ENCODE results near the gene NUP88.

NUP88 gene
- total RNA-seq, result 75.3 to 104 (median 84.6) reads per million in 3 donors

DNA sequence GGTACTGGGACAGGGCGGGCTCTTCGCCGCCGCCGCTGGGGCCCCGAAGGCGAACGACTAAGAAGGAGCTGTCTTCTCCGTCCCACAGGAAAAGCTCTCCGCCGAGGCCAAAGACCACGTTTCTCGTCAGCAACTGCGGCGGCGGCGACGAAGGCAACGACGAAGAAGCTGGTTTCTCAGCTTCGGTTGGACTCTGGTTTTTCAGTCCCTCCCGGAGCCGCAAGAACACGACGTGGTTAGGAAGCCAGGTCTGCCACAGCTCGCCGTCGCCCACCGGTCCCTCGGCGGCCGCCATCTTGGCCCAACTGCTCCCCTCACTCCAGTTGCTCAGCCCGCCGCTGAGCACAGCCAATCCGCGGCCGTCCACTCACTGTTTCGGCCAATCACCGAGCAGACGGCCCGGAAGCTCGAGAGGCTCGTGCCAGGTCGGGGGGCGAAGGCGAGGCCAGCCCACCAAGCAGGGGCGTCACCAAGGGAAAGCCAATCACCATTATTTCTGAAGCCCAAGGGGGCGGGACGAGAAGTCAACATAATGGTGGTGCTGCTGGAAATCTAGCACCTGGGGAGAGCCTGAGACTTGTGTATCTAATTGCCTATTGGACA, at the start of gene NUP88:
Gene NUP88 (minus strand): TSS at position 307 of the 603 bp plus-strand sequence. CDS start 12 bp downstream, at position 295.
- DNase-seq, result peak; percentile 93 to 95 (median 93)
- Histone ChIP-seq H3K4me3 (ENCODE audit: insufficient read depth, low read depth, low read length, poor library complexity, severe bottlenecking) (peak within 1 kb of the TSS; percentile 78), H3K4me1 (ENCODE audit: control insufficient read depth, insufficient read depth, low read length, poor library complexity, severe bottlenecking) (peaks cover 6% of the 10 kb centered on the region), H3K9me3 (ENCODE audit: control insufficient read depth, low read length) (no peaks in the 10 kb centered on the region), H3K27ac (ENCODE audit: insufficient read depth, low read length, poor library complexity, severe bottlenecking) (peak within 1 kb of the TSS; percentile 94), H3K27me3 (replicated peaks; ENCODE audit: control insufficient read depth, insufficient read depth, low read length, poor library complexity, severe bottlenecking) (no peaks in the 10 kb centered on the region), H3K36me3 (ENCODE audit: control insufficient read depth, insufficient read depth, low read length) (peaks cover 46% of the 10 kb centered on the region)

DNA sequence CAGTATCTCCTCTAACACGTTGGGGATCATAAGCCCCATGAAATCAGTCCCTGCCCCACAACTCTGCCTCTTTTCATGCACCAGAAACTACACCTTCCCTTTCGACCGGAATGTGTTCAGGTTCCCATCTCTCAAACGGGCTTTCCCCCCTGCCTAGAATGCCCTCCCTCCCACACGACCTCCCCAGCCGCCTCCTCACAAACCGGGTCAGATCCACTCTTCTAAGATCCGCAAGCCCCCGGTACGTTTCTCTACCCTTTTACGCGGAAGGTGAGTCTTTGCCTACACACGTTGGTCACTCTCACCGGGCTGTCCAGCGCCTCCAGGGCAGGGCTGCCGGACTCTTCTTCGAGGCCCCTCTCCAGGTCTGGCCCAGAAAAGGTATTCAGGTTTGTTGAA, 48.6 kb upstream of the NUP88 start:
- no peaks in the 10 kb centered on the region for H3K27me3 ChIP-seq (replicated peaks; ENCODE audit: control insufficient read depth, insufficient read depth, low read length, poor library complexity, severe bottlenecking)
- H3K9me3 ChIP-seq (ENCODE audit: control insufficient read depth, low read length), result no peaks in the 10 kb centered on the region
- no peak overlapping the region for H3K27ac ChIP-seq (ENCODE audit: insufficient read depth, low read length, poor library complexity, severe bottlenecking)
- peaks cover 4% of the 10 kb centered on the region for H3K36me3 ChIP-seq (ENCODE audit: control insufficient read depth, insufficient read depth, low read length)
- no peak for DNase-seq
- peak overlapping the region; percentile 69 for H3K4me3 ChIP-seq (ENCODE audit: insufficient read depth, low read depth, low read length, poor library complexity, severe bottlenecking)
- H3K4me1 ChIP-seq (ENCODE audit: control insufficient read depth, insufficient read depth, low read length, poor library complexity, severe bottlenecking), result peaks cover 6% of the 10 kb centered on the region

DNA sequence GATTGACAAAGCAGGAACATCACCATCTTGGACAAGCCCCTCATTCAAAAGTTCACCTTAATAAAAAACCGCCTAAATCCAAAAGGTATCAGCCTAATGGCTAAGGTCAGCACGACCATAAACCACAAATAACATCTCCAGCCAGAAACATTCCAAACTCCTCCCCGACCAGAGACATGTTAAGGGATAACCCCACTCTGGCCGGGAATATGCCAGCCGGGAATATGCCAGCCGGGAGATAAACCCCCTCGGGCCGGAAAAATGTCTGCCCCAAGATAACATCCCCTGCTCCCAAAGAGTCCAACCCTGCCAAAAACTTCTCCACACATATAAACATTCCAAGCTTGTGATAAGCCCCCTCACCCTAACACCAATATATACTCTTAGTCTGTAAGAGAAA, 48.0 kb upstream of the NUP88 start:
- H3K36me3 ChIP-seq (ENCODE audit: control insufficient read depth, insufficient read depth, low read length), result peaks cover 6% of the 10 kb centered on the region
- no peak for DNase-seq
- H3K27me3 ChIP-seq (replicated peaks; ENCODE audit: control insufficient read depth, insufficient read depth, low read length, poor library complexity, severe bottlenecking), result no peaks in the 10 kb centered on the region
- peaks cover 6% of the 10 kb centered on the region for H3K4me1 ChIP-seq (ENCODE audit: control insufficient read depth, insufficient read depth, low read length, poor library complexity, severe bottlenecking)
- H3K9me3 ChIP-seq (ENCODE audit: control insufficient read depth, low read length), result no peaks in the 10 kb centered on the region
- peak overlapping the region; percentile 69 for H3K4me3 ChIP-seq (ENCODE audit: insufficient read depth, low read depth, low read length, poor library complexity, severe bottlenecking)
- H3K27ac ChIP-seq (ENCODE audit: insufficient read depth, low read length, poor library complexity, severe bottlenecking), result no peak overlapping the region

DNA sequence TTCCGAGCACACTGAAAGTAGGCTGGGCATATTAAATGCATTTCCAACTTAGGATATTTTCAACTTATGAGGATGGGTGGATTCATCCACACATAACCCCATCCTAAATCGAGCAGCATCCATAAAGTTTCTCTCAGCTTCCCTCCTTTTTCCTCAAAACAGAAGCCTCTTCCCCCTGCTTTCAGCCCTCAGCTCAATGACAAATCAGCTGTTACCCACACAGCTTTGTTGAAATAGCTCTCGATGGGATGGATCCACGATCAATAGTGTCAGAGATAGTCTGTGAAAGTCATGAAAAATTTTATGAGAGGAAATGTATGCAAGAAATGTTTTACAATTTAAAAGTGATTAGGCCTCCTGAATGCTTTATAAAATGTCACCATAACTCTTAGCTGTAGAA, 46.8 kb upstream of the NUP88 start:
- Histone ChIP-seq H3K27ac (ENCODE audit: insufficient read depth, low read length, poor library complexity, severe bottlenecking) (no peak overlapping the region), H3K9me3 (ENCODE audit: control insufficient read depth, low read length) (no peaks in the 10 kb centered on the region), H3K4me1 (ENCODE audit: control insufficient read depth, insufficient read depth, low read length, poor library complexity, severe bottlenecking) (peaks cover 6% of the 10 kb centered on the region), H3K4me3 (ENCODE audit: insufficient read depth, low read depth, low read length, poor library complexity, severe bottlenecking) (no peak overlapping the region), H3K27me3 (replicated peaks; ENCODE audit: control insufficient read depth, insufficient read depth, low read length, poor library complexity, severe bottlenecking) (no peaks in the 10 kb centered on the region), H3K36me3 (ENCODE audit: control insufficient read depth, insufficient read depth, low read length) (peaks cover 3% of the 10 kb centered on the region)
- no peak for DNase-seq

DNA sequence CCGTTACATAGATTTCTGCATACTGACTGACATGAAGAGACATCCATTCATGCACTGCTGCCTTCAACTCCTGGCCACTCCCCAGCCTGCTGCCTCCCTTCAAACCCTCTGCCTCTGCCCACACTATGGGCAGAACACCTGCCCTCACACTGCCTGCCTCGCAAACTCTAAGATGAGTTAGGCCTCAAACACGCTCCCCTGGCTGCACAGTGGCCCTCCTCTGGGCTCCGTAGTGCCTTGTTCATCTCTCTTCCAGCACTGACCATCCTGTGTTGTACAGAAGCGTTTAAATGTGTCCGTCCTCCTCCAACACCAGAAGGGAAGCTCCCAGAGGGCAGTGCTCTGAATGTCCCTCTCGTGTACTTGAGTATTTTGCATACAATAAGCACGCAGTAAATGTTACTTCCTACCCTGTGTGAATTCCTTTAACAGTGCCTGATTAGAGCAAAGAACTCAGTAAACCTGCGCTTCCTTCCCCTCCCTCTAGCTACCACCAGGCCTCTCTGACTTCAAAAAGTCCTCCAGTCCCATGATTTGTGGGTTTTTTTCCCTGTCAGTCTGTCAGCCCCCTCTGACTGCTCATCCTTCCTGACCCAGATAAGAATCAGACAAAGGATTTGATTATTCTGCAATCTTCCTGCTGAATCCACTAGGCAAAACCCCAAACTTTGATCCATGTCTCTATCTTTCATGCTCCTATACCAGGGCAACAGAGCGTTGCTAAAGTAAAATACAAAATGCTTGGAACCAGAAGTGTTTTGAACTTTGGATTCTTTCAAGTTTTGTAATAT, 45.5 kb upstream of the NUP88 start:
- DNase-seq, result no peak
- no peak overlapping the region for H3K27ac ChIP-seq (ENCODE audit: insufficient read depth, low read length, poor library complexity, severe bottlenecking)
- peaks cover 8% of the 10 kb centered on the region for H3K36me3 ChIP-seq (ENCODE audit: control insufficient read depth, insufficient read depth, low read length)
- no peaks in the 10 kb centered on the region for H3K27me3 ChIP-seq (replicated peaks; ENCODE audit: control insufficient read depth, insufficient read depth, low read length, poor library complexity, severe bottlenecking)
- no peak overlapping the region for H3K4me3 ChIP-seq (ENCODE audit: insufficient read depth, low read depth, low read length, poor library complexity, severe bottlenecking)
- H3K4me1 ChIP-seq (ENCODE audit: control insufficient read depth, insufficient read depth, low read length, poor library complexity, severe bottlenecking), result peaks cover 6% of the 10 kb centered on the region
- H3K9me3 ChIP-seq (ENCODE audit: control insufficient read depth, low read length), result no peaks in the 10 kb centered on the region

DNA sequence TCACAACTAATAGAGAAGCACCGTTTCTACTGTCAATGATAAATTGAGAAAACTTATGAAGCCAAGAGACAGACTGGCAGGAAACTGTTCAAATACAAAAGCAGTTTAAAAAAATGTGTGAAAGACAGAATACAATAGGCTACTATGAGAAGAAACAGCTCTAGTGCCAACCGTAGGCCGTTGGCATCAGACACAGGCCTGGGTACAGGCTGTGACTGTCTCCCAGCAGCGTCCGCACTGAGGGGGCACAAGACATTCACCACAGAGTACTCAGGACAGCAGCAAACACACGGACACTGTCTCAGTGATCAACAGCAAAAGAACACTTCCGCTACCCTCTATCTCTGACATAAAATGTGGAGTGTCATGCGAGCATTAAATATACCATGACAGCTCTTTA, 27.3 kb upstream of the NUP88 start:
- no peak for DNase-seq
- Histone ChIP-seq H3K9me3 (ENCODE audit: control insufficient read depth, low read length) (no peaks in the 10 kb centered on the region), H3K4me3 (ENCODE audit: insufficient read depth, low read depth, low read length, poor library complexity, severe bottlenecking) (no peak overlapping the region), H3K27me3 (replicated peaks; ENCODE audit: control insufficient read depth, insufficient read depth, low read length, poor library complexity, severe bottlenecking) (no peaks in the 10 kb centered on the region), H3K36me3 (ENCODE audit: control insufficient read depth, insufficient read depth, low read length) (peaks cover 34% of the 10 kb centered on the region), H3K27ac (ENCODE audit: insufficient read depth, low read length, poor library complexity, severe bottlenecking) (no peak overlapping the region), H3K4me1 (ENCODE audit: control insufficient read depth, insufficient read depth, low read length, poor library complexity, severe bottlenecking) (no peaks in the 10 kb centered on the region)

DNA sequence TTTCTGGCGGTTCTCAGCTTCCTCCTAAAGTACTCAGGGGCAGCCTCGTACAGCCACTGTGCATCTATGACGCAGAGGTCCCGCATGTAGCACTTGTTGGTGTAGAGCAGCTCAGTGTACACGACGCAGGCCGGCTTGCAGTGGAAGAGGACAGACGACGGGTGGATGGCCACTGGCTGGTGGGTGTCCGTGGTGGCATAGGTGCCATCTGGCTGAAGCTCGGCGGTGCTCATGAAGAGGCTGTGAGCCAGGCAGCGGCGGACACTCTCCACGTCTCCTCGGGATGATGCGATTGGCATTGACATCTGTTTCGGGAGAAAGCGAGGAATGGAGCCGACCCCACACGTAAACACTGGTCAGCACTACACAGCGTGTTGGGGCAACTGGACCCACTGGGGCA, 24.7 kb upstream of the NUP88 start:
- no peaks in the 10 kb centered on the region for H3K9me3 ChIP-seq (ENCODE audit: control insufficient read depth, low read length)
- no peaks in the 10 kb centered on the region for H3K27me3 ChIP-seq (replicated peaks; ENCODE audit: control insufficient read depth, insufficient read depth, low read length, poor library complexity, severe bottlenecking)
- no peak overlapping the region for H3K4me3 ChIP-seq (ENCODE audit: insufficient read depth, low read depth, low read length, poor library complexity, severe bottlenecking)
- H3K36me3 ChIP-seq (ENCODE audit: control insufficient read depth, insufficient read depth, low read length), result peaks cover 31% of the 10 kb centered on the region
- H3K4me1 ChIP-seq (ENCODE audit: control insufficient read depth, insufficient read depth, low read length, poor library complexity, severe bottlenecking), result peaks cover 4% of the 10 kb centered on the region
- no peak overlapping the region for H3K27ac ChIP-seq (ENCODE audit: insufficient read depth, low read length, poor library complexity, severe bottlenecking)
- no peak for DNase-seq

DNA sequence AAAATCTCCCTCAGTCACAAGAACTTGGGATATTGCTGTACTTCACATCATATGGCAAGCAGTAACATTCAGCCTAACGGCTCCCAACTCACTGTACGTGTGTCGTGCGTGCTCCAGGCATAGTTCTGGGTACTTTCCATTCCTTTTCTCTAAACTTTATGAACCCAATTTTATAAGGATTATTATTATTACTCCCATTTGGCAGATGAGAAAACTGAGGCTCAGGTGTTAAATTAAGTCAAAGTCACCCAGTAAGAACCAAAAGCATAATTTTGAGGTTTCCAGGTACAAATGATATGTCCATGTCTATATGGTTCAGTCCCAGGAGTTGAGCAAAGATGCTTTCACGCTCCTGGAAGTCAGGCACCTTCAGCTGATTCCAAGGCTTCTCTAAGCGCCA, 24.3 kb upstream of the NUP88 start:
- no peak for DNase-seq
- H3K4me3 ChIP-seq (ENCODE audit: insufficient read depth, low read depth, low read length, poor library complexity, severe bottlenecking), result no peak overlapping the region
- H3K36me3 ChIP-seq (ENCODE audit: control insufficient read depth, insufficient read depth, low read length), result peaks cover 31% of the 10 kb centered on the region
- H3K27ac ChIP-seq (ENCODE audit: insufficient read depth, low read length, poor library complexity, severe bottlenecking), result no peak overlapping the region
- no peaks in the 10 kb centered on the region for H3K9me3 ChIP-seq (ENCODE audit: control insufficient read depth, low read length)
- H3K4me1 ChIP-seq (ENCODE audit: control insufficient read depth, insufficient read depth, low read length, poor library complexity, severe bottlenecking), result peaks cover 4% of the 10 kb centered on the region
- no peaks in the 10 kb centered on the region for H3K27me3 ChIP-seq (replicated peaks; ENCODE audit: control insufficient read depth, insufficient read depth, low read length, poor library complexity, severe bottlenecking)

DNA sequence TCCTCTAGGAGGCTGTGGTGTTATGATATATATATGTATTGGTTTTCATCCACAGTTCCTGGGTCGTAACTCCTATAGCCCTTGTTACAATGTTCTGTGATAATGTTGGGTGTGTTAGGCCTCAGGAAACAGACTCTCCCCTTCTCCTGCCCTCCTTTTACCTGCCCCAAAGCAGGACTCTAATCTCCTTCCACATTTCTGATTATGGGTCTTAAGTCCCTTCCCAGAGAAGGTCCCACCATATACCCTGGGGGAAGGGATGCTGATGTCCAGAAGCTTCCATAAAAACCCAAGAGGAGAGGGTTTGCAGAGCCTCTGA, 19.9 kb upstream of the NUP88 start:
- no peaks in the 10 kb centered on the region for H3K27me3 ChIP-seq (replicated peaks; ENCODE audit: control insufficient read depth, insufficient read depth, low read length, poor library complexity, severe bottlenecking)
- H3K27ac ChIP-seq (ENCODE audit: insufficient read depth, low read length, poor library complexity, severe bottlenecking), result peak overlapping the region; percentile 74
- H3K9me3 ChIP-seq (ENCODE audit: control insufficient read depth, low read length), result no peaks in the 10 kb centered on the region
- peaks cover 21% of the 10 kb centered on the region for H3K36me3 ChIP-seq (ENCODE audit: control insufficient read depth, insufficient read depth, low read length)
- H3K4me3 ChIP-seq (ENCODE audit: insufficient read depth, low read depth, low read length, poor library complexity, severe bottlenecking), result peak overlapping the region; percentile 80
- no peak for DNase-seq
- peaks cover 20% of the 10 kb centered on the region for H3K4me1 ChIP-seq (ENCODE audit: control insufficient read depth, insufficient read depth, low read length, poor library complexity, severe bottlenecking)

DNA sequence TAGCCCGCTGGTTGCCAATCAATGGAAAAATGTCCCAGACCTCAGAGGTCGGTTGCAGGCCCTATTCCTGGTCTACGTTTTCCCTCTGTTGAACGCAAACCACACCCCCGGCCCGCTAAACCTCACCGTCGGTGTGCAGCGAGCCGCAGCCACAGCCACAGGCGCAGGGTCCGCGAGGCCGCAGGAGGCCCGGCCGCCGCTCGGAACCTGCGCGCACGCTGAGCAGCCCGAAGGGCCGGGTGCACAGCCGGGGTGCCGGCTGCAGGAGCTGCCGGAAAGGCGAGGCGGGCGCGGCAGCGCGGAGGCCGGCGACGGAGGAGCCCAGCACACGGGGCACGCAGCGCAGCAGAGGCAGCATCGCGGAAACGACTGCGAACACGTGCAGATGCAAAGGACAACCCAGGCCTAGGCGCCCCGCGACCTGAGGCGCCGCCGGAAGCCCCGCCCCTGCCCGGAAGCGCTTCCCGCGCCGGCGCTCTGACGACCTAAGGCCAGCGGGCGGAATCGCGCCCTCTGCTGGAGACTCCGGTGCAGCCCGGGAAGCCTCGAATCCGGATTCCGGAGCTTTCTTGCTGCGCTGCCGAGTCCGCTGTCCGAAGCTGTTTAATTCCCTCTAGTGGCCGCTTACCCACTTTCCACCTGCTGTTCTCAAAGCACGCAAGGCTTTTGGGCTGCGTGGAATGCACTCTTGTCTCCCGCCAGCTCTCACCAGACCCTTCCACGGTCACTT, 19.4 kb upstream of the NUP88 start, which contains the start of gene C1QBP:
Gene C1QBP (minus strand): TSS at position 440 of the 730 bp plus-strand sequence. CDS start 82 bp downstream, at position 358.
- peaks cover 19% of the 10 kb centered on the region for H3K36me3 ChIP-seq (ENCODE audit: control insufficient read depth, insufficient read depth, low read length)
- H3K9me3 ChIP-seq (ENCODE audit: control insufficient read depth, low read length), result no peaks in the 10 kb centered on the region
- DNase-seq, result peak; percentile 85 to 87 (median 85)

More for the DNA sequence above, 19.4 kb upstream of the NUP88 start, which contains the start of gene C1QBP:
- Histone ChIP-seq H3K27me3 (replicated peaks; ENCODE audit: control insufficient read depth, insufficient read depth, low read length, poor library complexity, severe bottlenecking) (no peaks in the 10 kb centered on the region), H3K4me3 (ENCODE audit: insufficient read depth, low read depth, low read length, poor library complexity, severe bottlenecking) (peak within 1 kb of the TSS; percentile 80), H3K27ac (ENCODE audit: insufficient read depth, low read length, poor library complexity, severe bottlenecking) (peak within 1 kb of the TSS; percentile 74), H3K4me1 (ENCODE audit: control insufficient read depth, insufficient read depth, low read length, poor library complexity, severe bottlenecking) (peaks cover 20% of the 10 kb centered on the region)

Data from effector memory CD4-positive, alpha-beta T cell (primary cell).